CD4-positive, alpha-beta T cell treated with Interleukin-4 for 4 hours (primary cell): ENCODE measurements around the gene DPP4.

Experiments used
- DNase-seq: peaks from one replicate; pipeline ENCODE4 v3.0.0-alpha.2; 2020

DPP4 gene

DNA sequence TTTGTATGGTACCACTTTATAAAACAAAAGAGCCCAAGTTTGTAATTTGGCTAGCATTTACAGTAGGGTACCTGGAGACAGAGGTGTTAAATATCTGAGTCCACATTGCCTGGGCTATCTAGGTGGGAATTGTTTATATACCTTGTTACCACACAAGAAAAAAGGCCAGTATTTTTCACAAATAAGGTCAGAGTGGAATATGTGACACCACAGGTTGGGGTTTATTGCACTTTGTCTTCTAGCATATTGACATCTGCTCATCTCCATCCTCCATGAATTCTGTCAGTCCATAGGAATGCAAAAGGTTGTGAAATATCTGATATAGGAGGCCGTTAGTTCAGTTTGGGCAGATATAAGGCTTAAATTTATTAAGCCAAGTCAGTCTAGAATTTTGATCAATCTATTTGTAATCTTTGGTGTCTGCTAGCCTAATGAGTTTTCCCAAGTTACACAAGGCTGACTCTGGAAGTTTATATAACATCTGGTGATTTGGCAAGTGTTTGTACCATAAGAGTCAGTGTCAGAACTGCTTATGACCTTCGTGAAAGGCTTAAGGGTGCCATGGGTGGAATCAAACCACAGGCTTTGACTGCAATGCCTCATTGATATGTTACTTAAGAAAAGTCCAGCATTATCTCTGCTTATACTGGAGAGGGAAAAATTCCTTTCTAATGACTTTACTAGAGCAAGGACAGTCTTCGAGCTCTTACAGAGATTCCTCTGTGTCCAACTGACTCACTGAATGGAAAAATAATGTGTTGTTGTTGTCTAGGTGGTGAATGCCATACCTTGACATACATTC lies 11.3 kb upstream of the DPP4 start:
- no peak for DNase-seq

DNA sequence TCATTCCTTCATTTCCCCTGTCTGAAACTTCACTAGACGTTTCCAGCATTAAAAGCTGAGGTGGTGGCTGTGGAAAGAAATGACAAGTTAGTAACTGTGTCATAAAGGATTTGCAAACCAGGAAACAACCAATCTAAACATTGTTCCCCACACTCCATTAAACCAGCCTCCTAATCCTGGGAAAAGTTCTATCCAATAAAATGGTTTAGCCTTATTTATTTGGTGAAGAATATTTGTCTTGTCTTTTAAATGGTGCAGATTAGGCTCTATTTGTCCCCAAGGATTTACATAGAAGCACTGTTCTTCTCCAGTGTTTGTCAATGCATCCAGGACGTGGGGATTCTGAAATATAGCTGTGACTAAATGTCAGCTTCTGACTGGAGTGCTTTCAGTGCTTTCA lies 10.5 kb upstream of the DPP4 start:
- no peak for DNase-seq

DNA sequence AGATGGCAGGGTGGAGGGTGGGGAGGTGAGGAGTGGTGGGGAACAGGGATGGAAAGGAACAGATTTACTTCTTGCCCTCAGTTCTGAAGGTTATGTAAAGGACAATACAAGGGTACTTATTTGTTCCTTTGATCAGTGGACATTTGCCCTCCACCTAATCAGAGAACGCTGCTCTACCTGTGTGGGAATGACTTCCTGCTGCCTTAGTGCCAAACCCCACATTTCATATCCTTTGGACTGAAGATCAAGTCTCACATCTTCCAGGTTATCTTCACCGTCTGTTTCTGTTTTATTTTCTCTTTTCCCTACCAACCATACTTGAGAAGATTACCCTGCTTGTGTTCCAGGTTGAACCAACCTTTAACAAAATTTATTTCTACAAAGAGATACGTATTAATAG lies 8.7 kb upstream of the DPP4 start:
- no peak for DNase-seq

GRCh38 chr2:162082036-162082435 lies 8.0 kb upstream of the DPP4 start:
- DNase-seq = no peak

DNA sequence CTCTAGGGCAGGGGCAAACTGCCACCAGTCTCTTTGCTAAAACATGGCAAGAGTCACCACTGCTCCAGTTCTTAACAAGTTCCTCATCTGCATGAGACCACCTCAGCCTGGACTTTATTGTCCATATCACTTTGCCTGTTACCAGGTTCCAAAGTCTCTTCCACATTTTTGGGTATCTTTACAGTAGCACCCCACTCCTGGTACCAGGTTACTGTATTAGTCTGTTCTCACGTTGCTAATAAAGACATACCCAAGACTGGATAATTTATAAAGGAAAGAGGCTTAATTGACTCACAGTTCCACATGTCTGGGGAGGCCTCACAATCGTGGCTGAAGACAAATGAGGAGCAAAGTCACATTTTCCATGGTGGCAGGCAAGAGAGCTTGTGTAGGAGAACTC lies 5.5 kb upstream of the DPP4 start:
- DNase-seq = no peak

- DNase-seq = no peak
Measured at GRCh38 chr2:162075689-162076132, 1.7 kb upstream of the DPP4 start.

DNA sequence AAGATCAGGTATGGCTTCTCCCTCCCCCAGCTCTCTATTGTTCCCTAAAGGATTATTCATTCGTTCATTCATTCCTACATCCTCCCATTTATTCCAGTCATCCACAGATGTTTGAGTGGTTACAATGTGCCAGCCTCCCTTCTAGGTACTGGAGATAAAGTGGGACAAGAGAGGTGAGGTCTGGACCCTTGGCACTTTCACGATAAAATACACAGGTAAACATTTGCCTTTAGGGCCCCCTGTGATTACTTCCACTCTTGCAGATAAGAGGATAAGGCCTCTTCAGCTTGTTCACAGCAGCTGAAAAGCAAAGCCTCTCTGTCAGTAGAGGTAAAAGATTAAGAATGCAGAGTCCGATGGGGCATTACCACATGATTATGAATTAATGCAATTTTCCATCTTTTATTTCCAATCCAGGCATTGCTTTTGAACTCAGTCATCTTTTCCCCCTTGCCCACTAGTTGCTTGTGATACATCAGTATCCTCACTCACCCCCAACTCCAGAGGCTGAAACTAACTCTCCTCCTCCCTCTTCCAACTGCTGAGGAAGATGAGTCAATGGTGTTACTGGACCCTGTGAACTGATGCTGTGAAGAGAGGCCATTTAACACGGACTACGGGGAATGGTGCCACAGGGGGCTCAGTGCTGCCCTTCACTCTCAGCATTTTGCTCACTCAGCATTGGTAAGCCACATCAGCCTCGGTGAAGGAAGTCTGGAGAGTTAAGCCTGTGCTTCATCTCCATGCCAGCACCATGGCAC lies 1.1 kb upstream of the DPP4 start:
- DNase-seq = no peak

DNA sequence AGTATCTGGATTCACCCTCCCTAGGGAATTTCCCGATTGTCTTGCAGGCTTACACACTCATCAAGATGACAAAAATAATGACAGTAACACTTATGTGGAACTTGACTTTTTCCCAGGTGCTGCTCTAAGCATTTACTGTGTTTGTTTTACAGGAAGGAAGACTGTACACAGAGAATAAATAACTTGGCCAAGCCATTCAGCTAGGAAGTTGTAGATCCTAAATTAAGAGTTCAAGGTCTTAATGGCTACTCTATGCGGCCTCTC lies 549 bp upstream of the DPP4 start:
- no peak for DNase-seq

DNA sequence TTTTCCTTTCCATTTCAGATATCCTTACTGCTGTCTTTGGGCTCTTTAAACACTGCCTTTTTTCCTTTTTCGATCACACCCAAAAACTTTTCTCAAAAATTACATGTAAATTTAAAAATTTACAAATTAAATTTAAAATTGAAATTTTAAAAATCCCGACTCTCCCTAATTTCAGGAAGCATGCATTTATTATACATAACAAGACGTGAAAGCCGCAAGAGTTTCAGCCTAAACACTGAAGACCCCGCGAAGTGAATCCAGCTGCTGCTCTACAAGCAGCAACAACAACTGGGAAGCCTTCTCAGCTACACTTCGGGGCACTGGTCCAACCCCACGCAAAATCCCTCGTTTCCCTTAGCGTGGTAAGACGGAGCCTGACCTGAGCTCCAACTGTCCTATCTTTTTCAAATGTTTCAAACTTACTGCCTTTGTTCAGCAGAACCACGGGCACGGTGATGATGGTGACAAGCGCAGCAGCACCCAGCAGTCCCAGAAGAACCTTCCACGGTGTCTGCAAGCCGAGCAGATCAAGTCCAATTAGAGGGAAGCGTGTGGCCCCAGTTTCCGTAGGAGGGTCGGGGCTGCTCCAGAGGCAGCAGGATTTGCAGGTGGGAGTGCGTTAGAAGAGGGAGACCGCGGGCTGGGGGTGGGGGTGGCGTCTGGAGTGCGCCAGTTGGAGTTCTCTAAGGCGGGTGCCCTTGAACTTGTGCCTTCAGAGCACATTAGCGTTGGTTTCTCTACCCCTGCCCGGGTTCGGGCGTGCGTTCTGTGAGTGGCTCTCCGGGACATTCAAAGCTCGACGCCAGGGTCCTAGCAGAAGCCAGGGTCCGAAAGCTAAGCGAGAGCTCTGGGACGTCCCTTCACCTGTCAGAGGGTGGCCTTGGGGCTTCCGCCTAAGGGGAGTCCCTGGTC lies 783 bp downstream of the DPP4 start:
- no peak for DNase-seq

GRCh38 chr2:162072181-162072702 lies 1.8 kb downstream of the DPP4 start:
- peak; percentile 21 for DNase-seq

GRCh38 chr2:162071001-162071400 lies 3.0 kb downstream of the DPP4 start:
- DNase-seq = no peak

DNA sequence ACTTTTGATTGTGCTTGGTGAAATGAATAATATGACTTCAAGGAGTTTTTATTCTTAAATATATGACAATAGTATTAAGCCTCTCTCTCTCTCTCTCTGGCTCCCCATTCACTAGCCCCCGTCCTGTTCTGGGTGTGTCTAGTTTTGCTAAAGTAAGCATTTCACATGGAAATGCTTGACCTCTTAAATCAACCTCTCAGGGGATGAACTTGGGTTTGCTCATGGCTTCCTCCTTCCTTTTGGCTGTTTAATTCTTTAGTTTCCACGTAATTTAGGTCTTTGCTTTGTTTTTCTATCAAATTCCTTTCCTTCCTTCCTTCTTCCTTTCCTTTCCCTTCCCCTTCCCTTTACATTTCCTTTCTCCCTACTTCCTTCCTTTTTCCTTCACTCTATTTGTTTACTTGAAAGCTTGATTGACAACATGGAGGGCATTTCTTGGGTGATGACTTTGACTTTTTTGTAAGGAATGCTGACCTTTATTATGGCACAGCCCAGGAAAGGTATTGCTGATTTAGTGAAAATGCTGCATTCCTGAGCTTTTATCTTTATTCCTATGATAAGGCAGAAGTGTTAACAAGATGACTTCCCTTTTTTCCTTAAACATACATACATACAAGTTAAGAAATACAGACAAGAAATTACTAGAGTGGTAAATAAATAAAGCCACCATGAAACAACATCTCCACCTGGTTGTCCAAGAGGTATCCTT lies 3.6 kb downstream of the DPP4 start:
- DNase-seq = no peak

- DNase-seq = no peak
Measured at GRCh38 chr2:162069267-162069903, 4.6 kb downstream of the DPP4 start.

GRCh38 chr2:162067596-162067995 lies 6.4 kb downstream of the DPP4 start:
- DNase-seq = no peak

GRCh38 chr2:162065767-162066166 lies 8.2 kb downstream of the DPP4 start:
- DNase-seq = no peak

DNA sequence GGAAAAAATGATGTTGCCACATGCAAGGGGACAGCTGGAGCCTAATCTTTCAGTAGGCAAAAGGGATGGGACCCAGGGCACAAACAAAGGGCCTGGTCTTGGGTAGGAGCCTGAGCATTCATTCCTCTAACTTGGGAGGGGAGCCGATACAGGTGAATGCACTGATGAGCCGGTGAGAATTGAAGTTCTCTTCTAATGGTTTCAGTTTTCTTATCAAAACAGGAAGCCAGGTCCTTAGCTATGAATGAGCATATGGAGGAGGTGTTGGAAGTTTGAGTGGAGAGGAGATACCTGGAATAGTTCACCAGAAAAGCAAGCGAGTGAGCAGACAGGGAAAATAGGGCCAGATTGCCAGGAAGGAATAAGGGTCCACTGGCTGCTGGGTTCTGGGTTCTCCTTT lies 10.1 kb downstream of the DPP4 start:
- no peak for DNase-seq

DNA sequence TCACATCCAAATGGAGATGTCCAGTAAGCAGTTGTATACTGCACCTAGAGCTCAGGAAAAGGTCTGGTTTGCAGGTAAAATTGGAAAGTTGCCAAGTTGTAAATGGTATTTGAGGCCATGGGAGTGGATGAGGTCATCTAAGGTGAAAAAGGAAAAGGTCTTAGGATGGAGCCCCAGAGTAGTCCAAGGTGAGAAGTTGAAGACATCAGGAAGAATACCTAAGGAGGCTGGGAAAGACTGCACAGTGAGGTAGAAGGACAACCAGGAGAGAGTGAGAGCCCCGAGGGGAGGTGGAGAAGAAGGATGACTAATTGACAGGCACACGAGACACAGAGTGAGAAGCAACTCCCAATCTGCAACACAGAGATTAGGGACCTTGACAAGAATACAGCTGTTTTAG lies 10.7 kb downstream of the DPP4 start:
- DNase-seq = no peak

DNA sequence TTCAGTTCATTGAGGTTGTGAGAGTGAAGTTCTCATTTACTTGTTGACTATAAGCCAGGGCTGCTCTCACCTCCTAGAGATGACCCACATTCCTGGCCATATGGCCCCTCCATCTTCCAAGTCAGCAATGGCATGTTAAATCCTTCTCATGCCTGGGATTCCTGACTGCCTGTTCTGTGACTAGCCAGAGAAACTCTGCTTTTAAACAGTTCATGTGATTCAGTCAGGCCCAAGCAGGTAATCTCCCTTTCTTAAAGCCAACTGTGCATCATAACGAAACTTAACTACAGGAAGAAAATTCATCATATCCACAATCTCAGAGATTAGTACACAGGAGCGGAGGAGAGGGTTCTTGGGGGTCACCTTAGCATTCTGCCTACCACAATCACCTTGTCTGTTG lies 11.5 kb downstream of the DPP4 start:
- DNase-seq = no peak

DNA sequence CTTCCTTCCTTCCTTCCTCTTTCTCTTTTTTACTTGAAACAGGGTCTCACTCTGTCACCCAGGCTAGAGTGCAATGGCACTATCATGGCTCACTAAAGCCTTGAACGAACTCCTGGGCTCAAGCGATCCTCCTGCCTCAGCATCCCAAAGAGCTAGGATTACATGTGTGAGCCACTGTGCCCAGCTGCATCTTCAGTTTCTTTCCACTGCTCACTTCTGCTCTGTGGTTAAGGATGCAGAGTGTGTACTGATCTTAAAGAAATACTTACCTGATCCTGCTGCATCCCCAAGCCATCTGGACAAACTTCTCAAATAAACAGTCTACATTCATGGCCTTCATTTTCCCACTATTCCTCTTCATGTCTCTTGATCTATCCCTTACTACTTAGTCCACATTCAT lies 13.0 kb downstream of the DPP4 start:
- no peak for DNase-seq

GRCh38 chr2:162060532-162060931 lies 13.5 kb downstream of the DPP4 start:
- DNase-seq = no peak

DNA sequence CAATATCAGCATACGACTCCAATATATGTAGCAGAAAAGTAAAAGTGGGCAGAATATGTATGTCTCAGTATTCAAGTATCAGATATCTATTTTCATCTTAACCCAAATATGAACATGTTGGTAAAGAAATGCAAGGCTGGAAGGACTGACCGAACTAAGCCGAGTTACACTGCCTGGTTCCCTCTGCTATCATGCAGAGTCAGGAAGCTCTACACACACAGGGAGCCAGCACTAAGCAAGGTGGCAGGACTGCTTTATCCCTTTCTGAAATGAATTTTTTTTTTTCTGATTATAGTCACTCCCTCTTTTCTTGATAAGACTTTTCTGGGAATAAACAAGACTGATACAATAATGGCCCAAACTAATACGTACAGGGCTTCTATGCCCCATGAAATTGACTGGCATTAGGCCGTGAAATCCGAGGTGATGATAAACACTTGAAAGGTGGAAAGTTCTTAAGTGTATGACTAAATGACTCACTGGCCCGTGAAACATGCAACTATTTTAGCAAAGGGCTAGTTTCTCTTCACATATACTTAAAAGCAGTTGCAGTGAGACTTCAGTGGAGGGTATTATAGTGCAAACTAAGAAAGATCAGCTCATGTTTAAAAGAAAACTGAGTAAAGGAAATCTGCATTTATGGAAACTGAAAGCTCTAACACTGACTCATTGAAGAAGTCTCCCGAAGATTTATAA lies 14.9 kb downstream of the DPP4 start:
- DNase-seq = peak; percentile 73

GRCh38 chr2:162057426-162057825 lies 16.6 kb downstream of the DPP4 start:
- DNase-seq = peak; percentile 24
